GM18867 (cell line): ENCODE measurements around the gene BCOR.

Experiments
- ATAC-seq: cut with Tn5 transposase; IDR thresholded peaks from one replicate; pipeline ENCODE4 v1.9.1; 2021; ENCODE audit warnings: mild to moderate bottlenecking, moderate library complexity; ENCODE audit not compliant: unreplicated experiment

The BCOR gene

DNA sequence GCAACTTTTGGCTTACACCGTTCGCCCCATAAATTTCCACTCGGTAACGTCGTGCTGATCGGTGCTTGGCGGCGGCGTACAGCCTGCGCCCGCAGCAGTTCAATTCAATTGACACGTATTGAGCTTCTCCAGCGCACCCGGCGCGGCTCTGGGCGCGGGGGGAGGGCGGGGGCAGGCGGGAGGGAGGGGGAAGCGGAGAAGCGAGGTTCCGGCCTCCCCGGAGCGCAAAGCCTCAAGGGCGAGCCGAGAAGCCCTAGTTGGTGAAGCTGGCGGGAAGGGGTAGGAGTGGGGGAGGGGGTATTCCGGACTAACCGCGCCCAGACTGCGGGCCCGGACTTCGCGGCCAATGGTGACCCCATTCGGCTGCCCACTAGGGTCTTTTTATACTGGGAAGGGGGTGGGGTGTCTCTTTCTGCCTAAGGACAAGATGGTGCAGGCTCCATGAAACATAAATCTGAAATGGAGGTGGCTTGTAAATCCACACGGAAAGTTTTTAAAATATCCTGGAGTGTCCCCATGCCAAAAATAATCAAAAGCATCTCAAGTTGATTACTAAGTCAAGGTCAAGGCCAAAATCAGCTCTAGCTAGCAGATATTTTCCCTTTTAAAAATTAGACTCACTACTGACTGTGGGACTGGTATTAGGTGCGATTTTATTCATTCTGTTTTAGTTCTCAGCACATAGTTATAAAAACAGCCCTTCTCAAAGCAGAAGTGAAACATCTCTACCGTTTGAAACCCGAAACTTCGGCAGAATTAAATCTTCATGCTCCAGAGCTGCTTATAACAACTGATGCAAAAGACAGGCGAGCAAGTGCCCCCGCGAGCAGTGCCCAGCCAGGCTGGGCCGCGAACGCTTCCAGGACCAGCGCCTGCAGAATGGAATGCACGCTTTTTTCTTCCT lies 1.5 kb upstream of the BCOR start:
- ATAC-seq, result peak; percentile 35

DNA sequence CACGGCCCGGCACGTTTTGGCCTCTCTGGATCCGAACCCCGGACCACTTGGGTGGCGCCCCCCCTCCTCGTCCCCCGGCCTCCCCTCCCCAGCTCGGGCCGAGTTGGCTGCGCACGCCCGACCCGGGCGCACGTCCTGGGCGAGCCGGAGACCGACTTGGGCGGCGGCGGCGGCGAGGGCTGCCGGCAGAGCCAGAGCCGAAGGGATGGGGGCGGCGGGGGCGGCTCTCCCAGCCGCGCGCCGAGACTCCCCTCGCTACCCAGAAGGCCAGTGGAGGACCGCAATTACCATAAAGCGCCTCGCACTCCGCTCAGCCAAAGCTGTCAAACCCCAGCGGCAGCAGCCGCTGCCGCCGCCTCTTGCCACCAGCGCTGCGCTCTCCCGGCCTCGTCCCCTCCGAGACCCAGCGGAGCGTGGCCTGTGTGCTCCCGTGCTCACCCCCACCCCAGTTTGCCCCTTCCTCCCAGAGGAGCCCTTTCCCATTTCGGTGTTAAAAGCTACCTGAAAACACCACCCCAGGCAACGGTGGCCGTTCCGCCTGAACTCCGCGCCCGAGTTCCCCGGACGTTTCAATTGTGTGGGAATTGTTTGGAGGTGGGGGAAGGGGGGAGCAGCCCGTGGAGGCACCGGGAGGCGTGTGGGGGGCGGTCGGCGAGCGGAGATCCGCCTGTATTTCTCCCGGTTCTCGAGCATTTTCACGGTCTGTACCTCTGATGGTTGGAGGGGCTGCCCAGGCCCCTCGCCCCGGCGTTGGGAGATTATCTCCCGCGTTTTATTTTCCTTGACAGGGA lies 701 bp upstream of the BCOR start:
- ATAC-seq, result peak; percentile 24

DNA sequence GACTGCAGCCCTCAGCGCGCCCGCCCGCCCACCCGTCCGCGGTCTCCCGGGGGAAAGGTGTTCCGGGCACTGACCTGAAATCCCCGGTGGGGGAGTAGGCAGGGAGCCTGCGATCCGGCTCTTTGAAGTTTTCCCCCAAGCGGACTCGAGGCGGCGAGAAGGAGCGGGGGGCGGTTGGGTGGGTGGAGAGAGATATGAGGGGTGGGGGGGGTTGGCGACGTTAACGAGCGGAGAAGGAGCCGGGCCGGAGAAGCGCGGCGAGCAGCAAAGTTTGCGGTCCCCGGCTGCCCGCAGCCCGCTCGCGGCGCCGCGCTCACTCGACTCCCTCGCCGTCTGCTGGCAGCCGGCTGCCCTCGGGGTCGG lies 636 bp downstream of the BCOR start:
- ATAC-seq, result no peak

DNA sequence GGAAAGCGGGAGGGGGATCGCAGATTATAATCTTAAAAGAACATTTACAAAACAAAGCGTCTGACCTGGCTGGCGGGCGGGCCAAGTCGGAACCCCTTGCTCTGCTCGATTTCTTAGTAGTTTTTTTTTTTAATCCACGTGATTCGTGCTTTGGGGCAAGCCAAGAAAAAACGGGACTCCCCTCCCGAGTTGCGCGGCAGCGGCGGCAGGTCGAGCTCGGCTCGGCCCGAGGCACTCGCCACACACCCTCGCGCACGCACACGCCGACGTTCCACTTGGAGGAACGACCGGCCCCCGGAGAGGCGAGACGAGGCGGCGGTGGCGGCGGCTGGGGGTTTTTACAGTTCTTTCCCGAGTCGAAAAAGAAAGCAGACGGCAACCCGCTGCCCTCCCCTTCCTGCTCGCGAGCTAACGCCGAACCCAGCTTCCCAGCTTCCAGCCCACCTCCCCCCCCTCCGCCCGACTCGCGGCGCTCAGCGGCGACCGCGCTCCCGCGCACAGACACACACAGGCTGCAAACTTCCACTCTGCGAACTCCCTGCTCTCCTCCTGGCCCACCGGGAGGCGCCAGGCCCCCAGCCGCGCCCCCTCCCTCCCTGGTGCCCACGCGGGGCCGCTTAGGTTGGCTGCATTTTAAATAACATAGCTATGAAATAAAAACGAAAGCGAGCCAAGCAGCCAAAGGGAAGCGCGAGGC lies 1.2 kb downstream of the BCOR start:
- no peak for ATAC-seq

DNA sequence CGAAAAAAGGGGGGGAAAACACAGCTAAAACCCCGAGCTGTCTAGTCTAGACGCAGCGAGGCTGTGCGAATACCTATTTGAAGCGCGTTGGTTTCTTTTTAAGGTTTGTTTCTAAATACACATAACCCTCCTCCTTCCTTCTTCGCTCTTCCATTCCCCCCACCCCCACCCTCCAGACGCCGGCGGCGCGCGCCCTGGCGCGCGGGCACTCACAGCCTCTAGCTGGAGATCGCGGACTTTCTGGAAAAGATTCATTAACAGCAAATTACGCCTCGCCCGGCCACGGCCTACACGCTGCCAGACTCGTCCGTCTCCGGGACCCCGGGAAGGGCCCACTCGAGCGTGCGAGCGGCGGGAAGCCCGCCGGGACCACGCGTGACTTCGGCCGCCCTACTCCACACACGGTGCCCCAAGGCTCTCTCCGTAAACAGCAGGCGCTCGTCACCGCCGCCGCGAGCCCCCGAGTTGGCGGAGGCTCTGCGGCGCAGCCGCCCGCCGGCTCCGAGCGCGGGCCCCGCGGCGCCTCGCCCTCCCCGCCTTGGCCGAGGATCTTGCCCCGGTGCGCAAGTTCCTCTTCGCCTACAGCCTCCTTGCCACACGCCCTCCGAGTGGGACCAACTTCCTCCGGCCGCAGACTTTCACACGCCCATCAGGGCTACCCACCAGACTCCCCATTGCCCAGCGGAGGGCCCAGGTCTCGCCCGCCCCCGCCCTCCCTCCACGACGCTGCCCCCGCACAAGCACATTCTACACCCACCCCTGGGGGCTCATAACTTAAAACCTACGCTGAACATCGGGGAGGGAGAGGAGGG lies 2.0 kb downstream of the BCOR start:
- ATAC-seq, result no peak

DNA sequence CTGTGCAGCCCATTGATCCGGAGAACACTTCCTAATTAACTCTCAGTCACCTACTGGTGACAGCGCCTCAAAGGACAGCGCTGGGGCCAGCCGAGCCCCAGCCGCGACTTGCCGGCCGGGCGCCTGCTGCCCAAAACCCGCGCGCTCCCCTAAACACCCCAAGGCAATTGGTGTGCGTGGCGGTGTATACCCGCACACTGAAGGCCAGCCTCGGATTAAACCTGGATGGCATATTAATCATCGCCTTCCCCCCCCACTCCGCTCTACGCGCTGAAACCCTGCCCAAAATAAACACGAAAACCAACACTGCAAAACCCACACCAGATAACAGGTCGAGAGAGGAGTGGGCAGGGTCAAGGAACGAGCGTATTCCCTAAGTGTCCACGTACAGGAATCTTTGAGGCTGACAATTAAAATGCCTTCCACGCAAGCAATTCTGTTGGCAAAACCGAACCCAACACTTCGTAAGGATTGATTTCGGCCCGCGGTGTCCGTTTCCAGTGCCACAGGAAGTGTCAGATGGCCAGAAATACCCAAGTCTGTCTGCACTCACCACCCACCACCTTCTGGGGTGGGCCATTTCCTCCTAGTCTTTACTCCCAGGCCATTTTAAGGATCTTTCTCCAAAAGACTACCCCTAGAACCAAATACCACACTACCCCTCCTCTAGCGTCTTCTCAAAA lies 2.7 kb downstream of the BCOR start:
- no peak for ATAC-seq

DNA sequence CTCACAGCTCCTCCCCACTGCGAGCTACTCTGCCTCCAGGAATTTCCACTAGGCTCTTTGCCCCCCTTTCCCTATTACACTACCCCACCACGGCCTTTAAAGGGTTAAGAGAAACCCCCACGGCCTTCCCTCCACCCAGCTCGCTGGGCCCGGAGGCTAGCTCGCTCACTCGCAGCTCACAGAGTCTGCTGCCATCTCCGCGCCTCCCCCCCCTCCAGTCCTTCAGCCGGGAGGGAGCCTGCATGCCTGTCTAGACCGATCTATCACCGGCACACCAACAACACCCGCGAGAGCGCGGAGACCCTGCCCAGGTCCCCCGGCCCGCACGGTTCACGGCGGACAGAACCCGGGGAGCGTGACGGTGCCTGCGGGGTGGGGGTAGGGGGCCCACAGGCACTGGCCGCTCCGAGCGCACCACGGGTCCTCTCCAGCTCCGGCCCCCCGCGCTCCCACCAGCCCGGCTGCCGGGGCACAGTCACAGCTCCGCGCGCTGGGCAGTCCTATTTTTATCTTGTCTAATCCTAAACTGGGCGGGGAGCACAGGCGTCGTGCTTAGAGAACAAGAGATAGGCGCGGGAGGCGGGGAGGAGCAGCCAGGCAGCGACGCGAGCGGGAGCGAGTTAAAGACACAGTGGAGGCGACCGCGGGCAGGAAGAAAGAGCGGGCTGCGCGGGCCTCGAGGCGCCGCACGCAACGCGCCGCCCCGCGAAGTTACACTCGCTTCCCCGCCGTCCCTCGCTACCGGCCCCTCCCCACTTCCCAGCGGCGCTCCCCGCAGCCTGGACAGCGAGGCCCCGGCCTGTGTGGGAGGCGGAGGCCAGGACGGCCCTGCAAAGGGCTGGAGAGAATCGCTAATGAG lies 3.5 kb downstream of the BCOR start:
- ATAC-seq, result no peak

DNA sequence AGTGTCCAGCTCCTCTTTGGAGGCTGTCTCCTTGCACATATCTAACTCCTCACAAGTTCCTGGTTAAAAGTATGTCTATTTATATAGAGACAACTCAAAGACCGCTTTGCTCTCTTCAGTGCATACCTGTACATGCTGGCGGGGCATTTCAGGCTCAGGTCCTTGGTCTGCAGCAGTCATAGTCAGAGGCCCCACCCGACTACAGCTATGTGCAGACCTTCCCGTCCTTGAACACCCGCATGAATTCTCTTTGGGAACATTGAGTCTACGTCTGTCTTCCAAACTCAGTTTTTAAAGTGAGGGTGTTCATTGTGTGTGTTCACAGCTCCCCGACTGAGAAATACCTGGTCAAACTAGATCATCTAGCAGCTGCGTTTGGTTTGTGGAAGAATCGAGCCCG lies 4.2 kb downstream of the BCOR start:
- ATAC-seq, result no peak

DNA sequence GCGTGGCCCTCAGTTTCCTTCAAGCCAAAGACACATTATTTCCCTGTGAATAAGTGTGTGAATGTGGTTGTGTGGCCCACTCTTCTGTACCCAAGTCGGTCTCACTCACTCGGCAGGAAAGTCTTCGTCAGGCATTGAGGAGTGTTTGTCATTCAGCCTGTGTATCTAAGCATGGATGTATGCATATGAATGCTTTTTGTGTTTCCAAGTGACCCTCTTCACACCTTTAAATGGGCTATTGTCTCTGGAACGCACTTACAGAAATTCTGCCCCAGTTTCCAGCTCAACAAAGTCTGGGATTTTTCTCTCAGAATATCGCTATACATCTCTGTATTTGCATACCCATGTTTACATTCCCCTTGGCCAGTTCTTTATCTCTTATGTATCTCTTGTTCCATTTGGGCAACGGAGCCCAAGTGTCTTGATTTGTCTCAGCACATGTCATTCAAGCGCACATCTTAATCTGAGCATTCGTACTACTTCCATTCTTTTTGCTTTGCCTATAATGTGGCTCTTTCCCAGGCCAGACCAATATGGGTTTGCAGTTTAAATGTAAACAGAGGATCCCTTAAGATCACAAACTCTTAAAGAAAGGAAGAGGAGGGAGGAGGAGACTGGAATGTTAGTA lies 4.8 kb downstream of the BCOR start:
- no peak for ATAC-seq

DNA sequence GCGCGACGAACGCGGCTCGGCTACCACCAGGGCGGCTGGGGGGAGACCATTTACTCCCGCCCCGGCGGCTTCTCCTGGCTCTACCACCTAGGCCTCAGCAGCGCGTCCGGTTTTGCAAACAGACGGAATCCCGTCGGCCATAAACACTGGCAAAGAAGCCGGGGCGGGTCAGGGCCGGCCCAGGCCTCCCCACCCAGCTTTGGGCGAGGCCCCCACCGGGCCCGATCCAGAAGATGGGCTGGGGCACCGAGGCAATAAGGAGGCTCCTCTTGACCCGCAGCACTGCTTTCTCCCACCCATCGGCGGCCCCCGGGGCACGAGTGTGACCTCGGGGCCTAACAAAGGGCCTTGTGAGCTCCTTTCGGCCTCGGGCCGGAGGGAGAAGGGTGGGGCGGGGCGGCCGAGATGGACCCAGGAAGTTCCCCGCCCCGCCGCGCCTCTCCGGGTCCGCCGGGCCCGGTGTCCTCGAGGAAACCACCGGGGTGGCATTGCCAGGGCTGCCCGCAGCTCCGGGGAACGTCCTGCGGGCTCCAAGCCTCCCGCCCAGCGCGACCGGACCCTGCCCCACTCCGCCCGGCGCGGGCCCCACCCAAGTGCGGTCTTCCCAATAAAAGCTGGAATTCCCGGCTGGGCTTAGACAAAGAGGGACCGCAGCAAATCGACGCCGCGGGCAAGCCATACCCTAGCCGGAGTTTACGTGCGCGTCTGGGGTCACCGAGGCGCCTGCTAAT lies 5.9 kb downstream of the BCOR start:
- no peak for ATAC-seq

DNA sequence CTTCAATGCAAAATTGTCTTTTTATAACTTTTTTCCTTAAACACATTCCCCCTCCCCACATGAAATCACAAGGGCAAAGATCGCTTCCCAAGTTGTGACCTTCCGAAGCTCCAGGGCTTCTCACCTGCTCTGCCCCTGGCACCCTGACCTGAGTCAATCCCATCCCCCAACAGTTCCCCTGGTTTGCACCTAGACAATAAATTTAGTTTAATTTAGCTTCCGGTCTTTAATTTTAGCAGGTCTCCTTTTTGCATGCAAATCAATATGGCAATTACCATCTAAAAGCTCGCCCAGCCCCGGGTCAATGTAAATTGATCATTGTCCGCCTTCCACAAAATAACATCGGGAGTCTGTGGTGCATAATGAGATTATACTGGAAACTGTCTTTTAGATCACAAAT lies 6.8 kb downstream of the BCOR start:
- ATAC-seq, result no peak

DNA sequence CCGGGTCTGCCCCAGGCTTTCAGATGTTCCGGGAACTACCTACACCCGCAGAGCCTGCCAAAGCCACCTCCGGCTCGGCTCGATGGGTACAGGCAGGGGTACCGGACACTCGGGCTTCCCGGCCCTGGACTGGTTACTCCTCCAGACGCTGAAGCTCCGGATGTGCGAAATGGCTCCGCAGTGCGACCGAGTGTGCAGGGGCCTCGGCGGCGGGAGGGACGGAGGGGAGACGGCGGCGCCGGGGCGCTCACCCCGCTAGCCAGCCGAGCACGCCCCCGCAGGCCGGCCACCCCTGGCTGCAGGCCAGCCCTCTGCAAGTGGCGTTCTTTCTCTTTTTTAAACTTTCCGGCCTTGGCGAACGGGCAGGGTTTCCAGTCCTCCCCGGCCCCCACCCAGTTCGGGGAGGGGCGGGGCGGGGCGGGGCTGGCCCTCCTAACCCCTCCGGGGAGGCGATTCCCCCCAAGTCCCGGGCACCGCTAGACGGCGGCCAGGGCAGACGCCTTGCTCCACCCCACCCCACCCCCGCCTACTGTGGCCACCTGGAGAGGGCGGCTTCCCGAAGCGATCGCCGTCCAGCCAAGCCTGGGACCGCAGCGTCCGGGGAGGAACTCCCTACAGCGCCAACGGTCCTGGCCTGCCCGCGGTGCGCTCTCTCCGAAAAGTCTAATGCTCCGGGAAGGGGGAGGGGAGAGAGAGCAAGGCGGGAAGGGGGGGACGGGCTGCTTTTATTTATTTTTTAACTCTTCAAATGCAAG lies 7.5 kb downstream of the BCOR start:
- ATAC-seq, result no peak

DNA sequence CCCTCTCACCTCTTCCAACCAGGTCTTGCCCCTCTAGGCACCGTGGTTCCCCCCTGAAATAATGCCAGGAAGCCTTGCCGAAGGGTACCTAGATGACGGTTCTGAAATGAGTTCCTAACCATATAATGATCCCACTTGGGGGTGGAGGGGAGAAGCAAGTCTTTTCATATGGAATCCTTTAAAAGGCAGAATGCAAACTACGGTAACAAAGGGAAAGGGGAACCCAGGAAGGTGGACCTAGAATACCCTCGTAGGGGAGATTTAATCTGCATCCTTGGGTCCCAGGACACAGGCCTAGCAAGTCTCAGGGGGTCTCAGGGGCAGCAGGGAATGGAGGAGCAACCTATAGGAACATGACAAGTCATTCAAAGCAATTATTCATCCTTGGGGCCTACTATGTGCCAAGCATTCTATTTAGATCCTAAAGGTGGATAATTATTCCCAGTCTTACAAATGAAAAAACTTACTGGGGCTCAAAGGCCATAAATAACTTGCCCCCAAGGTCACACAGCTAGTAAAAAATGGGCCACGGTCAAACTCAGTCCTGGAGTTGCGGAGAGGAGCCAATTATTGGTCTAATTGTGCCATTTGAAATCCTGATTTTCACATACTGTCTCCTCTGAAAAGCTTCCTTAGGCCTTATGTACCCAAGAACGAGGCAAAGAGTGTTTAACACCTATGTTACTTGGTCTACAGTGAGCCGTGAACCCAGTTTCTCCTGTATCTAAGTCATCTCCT lies 8.8 kb downstream of the BCOR start:
- no peak for ATAC-seq

DNA sequence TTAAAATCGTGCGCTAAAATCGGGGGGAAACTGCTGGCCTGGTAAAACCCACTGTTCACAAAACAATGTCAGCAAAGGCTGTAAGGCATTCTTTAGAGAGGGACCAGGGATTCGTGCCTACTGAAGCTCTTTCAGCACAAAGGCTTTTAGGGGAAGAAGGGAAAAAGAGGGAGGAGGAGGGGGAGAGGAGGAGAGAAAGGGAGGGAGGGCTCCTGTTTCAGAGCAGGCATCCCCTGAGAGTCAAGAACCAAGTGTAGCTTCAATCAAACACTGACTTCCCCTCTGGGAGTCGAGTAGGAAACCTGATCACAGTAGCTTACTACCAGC lies 9.5 kb downstream of the BCOR start:
- ATAC-seq, result no peak

DNA sequence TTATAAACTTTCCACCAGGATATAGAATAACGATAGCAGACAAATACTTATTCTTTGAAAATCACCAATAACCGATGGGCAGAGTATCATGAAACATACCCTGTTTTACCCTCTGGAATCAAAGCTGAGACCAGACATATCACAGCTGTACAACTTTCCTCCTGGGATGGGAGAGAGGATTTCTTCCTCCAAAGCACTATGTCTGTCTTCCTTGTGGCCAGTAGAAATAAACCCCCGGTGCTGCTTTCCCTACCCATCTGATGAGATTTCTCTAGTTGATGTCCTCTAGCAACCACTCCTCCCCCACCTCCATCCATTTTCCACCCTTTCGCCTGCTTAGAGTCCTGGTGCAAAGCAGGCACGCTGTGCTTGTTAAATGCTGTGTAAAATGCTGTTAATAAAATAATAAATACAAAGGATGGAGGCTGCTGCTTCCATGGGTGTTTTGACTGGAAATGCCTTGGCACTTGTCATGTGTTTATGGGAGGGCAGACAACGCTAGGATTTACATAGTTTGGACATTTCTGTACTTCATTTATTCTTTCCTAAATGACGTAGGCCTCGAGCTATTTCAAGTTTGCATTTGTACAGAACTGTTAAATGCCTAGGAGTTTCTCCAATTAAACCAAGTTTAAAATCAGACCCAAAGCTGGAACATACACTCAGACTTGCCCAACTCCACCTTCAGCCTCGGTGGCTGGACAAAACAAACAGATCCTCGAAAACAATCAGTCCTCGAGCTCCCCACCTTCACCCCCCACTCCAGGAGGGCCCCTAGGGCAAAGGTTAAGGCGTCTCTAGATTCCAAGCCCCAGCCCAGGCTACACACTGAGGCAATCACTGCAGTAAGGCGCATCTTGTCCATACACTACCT lies 10.1 kb downstream of the BCOR start:
- ATAC-seq, result no peak
